Endothelial cell of umbilical vein (primary cell): Measurements from ENCODE around the gene PPP1R26. TPM values are rescaled to one million over a fixed set of nuclear protein-coding genes. Genes with fewer than 3 reads are reported as not detected.

Source experiments
- BruUV-seq: library from RNA; stranded (reverse); fragments of 400-500 nt; replicated peaks from 2 replicates; lab custom pipeline; 2021; lab: Mats Ljungman, UMichigan
- CTCF ChIA-PET: fragments of 300-600, 350-600 bp; sonication (Branson Sonifier 250); formaldehyde crosslinking; loops from one replicate; lab custom pipeline; 2021; ENCODE audit warnings: antibody characterized with exemption, inconsistent platforms; lab: Charles Lee
- POLR2A ChIA-PET: fragments of 300-600, 350-600 bp; sonication (Branson Sonifier 250); formaldehyde crosslinking; loops from one replicate; lab custom pipeline; 2021; ENCODE audit warnings: antibody characterized with exemption, inconsistent platforms; lab: Charles Lee
- DNase-seq: peaks from one replicate; pipeline ENCODE4 v3.0.0-alpha.2; 2011; ENCODE audit warnings: low read depth, low spot score
- FAIRE-seq: peaks from 2 replicates; lab custom pipeline; 2011; peaks lifted over from hg19 to GRCh38; lab: Jason Lieb, UNC
- H2AFZ ChIP-seq: 2 replicates; pipeline ENCODE4 v1.6.0; 2012; ENCODE audit warnings: low read depth, low read length, control low read depth, inconsistent platforms
- H3K27ac ChIP-seq: 2 replicates; pipeline ENCODE4 v1.5.1; 2011; ENCODE audit warnings: low read depth, mild to moderate bottlenecking, control low read depth, low read length, moderate library complexity; ENCODE audit not compliant: insufficient read depth
- H3K27me3 ChIP-seq, 2 experiments: 2 replicates each; pipeline versions ENCODE4 v1.6.0 to v1.6.1; 2011; ENCODE audit warnings: low read length in 2 of 2, mixed read lengths in 1 of 2; ENCODE audit not compliant: control insufficient read depth in 2 of 2, insufficient read depth in 2 of 2
- H3K36me3 ChIP-seq, 2 experiments: 2 replicates in 1 of 2; 3 replicates in 1 of 2; pipeline ENCODE4 v1.5.1; 2011; ENCODE audit warnings: low read length in 2 of 2, mild to moderate bottlenecking in 1 of 2, moderate library complexity in 1 of 2; ENCODE audit not compliant: control insufficient read depth in 2 of 2, insufficient read depth in 2 of 2; ENCODE audit errors: extremely low read depth in 1 of 2
- H3K4me1 ChIP-seq: 3 replicates; pipeline ENCODE4 v1.5.1; 2011; ENCODE audit warnings: mild to moderate bottlenecking, low read length; ENCODE audit not compliant: control insufficient read depth, insufficient read depth; ENCODE audit errors: extremely low read depth
- H3K4me2 ChIP-seq: 2 replicates; pipeline ENCODE4 v1.6.1; 2011; ENCODE audit warnings: low read length, control low read depth, mixed read lengths; ENCODE audit not compliant: insufficient read depth
- H3K4me3 ChIP-seq, 3 experiments: fragments of 200-600 bp in 1 of 3; sonication (generic), shearing (Covaris generic) in 1 of 3; replicated peaks in 1 of 3; 2 replicates each; pipeline ENCODE4 v1.5.1; 2011 to 2016; ENCODE audit warnings: control low read depth in 3 of 3, low read length in 3 of 3, mild to moderate bottlenecking in 2 of 3, inconsistent platforms in 1 of 3, low read depth in 1 of 3, moderate library complexity in 1 of 3; ENCODE audit not compliant: insufficient read depth in 1 of 3
- H3K79me2 ChIP-seq: 2 replicates; pipeline ENCODE4 v1.6.0; 2012; ENCODE audit warnings: low read length, inconsistent platforms; ENCODE audit not compliant: control insufficient read depth, insufficient read depth
- H3K9ac ChIP-seq: replicated peaks from 2 replicates; pipeline ENCODE3; 2011; ENCODE audit warnings: low read length, control low read depth; ENCODE audit not compliant: insufficient read depth; ENCODE audit errors: extremely low read depth
- H3K9me1 ChIP-seq: replicated peaks from 3 replicates; pipeline ENCODE4 v1.6.0; 2011; ENCODE audit warnings: mild to moderate bottlenecking, low read length; ENCODE audit not compliant: control insufficient read depth, insufficient read depth; ENCODE audit errors: extremely low read depth
- H3K9me3 ChIP-seq: replicated peaks from 2 replicates; pipeline ENCODE4 v1.5.1; 2012; ENCODE audit warnings: low read length, inconsistent platforms; ENCODE audit not compliant: control insufficient read depth, insufficient read depth
- H4K20me1 ChIP-seq: replicated peaks from 2 replicates; pipeline ENCODE3; 2011; ENCODE audit warnings: mild to moderate bottlenecking, low read length; ENCODE audit not compliant: control insufficient read depth, insufficient read depth; ENCODE audit errors: extremely low read depth
- EZH2 ChIP-seq: IDR thresholded peaks from 2 replicates; pipeline ENCODE4 v1.6.1; 2012; ENCODE audit warnings: borderline replicate concordance, low read depth, mild to moderate bottlenecking, moderate library complexity, low read length, inconsistent platforms; ENCODE audit not compliant: severe bottlenecking
- FOS ChIP-seq: IDR thresholded peaks from 2 replicates; pipeline ENCODE4 v1.6.1; 2011; ENCODE audit warnings: mild to moderate bottlenecking, low read length, moderate library complexity, borderline replicate concordance; ENCODE audit not compliant: insufficient read depth
- GATA2 ChIP-seq: IDR thresholded peaks from 2 replicates; pipeline ENCODE4 v1.7.0; 2011; ENCODE audit warnings: low read depth, mild to moderate bottlenecking, moderate library complexity, mixed read lengths, low read length; ENCODE audit not compliant: insufficient read length, insufficient read depth
- JUN ChIP-seq: IDR thresholded peaks from 2 replicates; pipeline ENCODE4 v1.6.1; 2011; ENCODE audit warnings: borderline replicate concordance, low read depth; ENCODE audit not compliant: insufficient read length, insufficient read depth
- MYC ChIP-seq: IDR thresholded peaks from one replicate; pipeline ENCODE4 v1.6.1; 2011; ENCODE audit warnings: mild to moderate bottlenecking, low read depth, low read length
- POLR2A ChIP-seq: IDR thresholded peaks from 2 replicates; pipeline ENCODE4 v1.6.1; 2012; ENCODE audit warnings: low read depth, mild to moderate bottlenecking, control low read depth, low read length
- POLR2AphosphoS5 ChIP-seq: IDR thresholded peaks from 2 replicates; pipeline ENCODE4 v1.6.1; 2012; ENCODE audit warnings: low read depth, mild to moderate bottlenecking, control low read depth, low read length, moderate library complexity; ENCODE audit not compliant: insufficient read depth
- dilution Hi-C: fragments of 300-500 bp; cut with MboI; formaldehyde crosslinking; loops from one replicate; pipeline ENCODE4 v1.15.0; 2019; ENCODE audit warnings: low sequenced_read_pairs; ENCODE audit not compliant: extremely low pct_ligation_motif_present
- intact Hi-C: fragments of 100-400 bp; cut with micrococcal nuclease; formaldehyde crosslinking; loops from one replicate; pipeline ENCODE4 v1.10.0; 2022
- polyA plus RNA-seq, 4 experiments: library from polyadenylated mRNA; depleted of rRNA in 3 of 4; stranded (reverse) in 3 of 4; unstranded in 1 of 4; fragments of >200 nt; gene quantifications; 2 replicates each; pipeline versions ENCODE4 v1.2.1 to v1.2.3, GENCODE V29; 2011 to 2012; ENCODE audit warnings: missing spikeins in 1 of 4
- total RNA-seq: library from RNA; stranded (reverse); gene quantifications from 2 replicates; pipeline ENCODE4 v1.2.3, GENCODE V29; 2021
- TF ChIP-seq, protein P1 (sequence below): IDR thresholded peaks from 2 replicates; pipeline ENCODE4 v1.6.1; 2011; ENCODE audit not compliant: insufficient read depth, insufficient read length
- TF ChIP-seq, protein P2 (sequence below), 2 donors: IDR thresholded peaks; 1 replicate in 1 of 2; 2 replicates in 1 of 2; pipeline ENCODE4 v1.5.1; 2011; ENCODE audit warnings: low read length in 2 of 2, mild to moderate bottlenecking in 2 of 2, moderate library complexity in 2 of 2, control low read depth in 1 of 2, inconsistent platforms in 1 of 2, low read depth in 1 of 2; ENCODE audit not compliant: insufficient read depth in 1 of 2; ENCODE audit errors: extremely low read depth in 1 of 2

Gene PPP1R26
- total and polyA plus RNA-seq, 2 donors (not counting 3 experiments of a cell fraction or from before 2014, with no cell fraction given): 5.9 to 16.9 TPM

DNA sequence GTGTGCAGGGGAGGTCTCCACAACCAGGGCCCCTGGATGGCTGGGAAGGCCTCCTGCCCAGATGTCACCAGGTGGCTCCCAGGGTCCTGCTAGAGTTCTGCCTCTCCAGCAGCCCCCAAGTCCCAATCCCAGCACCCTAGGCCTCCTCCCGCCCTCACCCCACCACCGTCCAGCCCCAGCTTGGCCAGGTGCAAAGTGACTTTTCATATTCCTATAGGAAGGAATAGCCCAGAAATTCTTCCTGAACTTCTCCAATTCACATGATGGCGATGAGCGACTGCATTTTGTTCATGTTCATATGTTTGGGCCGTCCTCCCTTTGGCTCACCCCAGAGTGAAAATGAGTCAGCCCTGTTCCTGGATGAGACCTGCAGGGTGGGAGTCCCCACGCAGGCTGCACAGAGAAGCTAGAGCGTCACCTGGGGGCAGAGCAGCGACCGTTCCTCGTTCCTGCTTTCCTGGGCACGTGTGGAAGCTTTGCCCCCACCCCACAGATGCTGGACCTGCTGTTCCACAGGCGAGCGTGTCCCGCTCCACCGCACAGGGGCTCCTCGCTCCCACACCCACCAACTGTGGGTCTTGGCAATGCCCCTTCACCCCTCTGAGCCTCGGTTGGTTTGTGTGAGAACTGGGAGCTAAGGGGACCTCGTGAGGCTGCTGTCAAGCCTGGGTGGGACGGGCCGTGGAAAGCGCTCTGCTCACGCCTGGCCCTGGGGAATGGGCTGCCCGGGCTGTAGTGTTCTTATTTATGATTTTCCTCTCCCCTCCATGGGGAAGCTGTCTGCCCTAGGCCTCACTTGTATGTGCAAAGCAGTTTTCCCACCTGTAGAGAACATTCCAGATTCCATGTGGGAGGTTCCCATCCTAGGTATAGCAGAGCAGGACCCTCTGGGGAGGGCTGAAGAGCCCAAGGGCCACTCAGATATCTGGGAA is 27.8 kb downstream of the PPP1R26 start:
- no peak for TF ChIP-seq POLR2A
- no peak for TF ChIP-seq FOS
- TF ChIP-seq EZH2: no peak
- TF ChIP-seq MYC: no peak
- TF ChIP-seq, protein P1, sequence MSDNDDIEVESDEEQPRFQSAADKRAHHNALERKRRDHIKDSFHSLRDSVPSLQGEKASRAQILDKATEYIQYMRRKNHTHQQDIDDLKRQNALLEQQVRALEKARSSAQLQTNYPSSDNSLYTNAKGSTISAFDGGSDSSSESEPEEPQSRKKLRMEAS: no peak
- no peak for TF ChIP-seq JUN
- TF ChIP-seq GATA2: no peak
- TF ChIP-seq, protein P2, sequence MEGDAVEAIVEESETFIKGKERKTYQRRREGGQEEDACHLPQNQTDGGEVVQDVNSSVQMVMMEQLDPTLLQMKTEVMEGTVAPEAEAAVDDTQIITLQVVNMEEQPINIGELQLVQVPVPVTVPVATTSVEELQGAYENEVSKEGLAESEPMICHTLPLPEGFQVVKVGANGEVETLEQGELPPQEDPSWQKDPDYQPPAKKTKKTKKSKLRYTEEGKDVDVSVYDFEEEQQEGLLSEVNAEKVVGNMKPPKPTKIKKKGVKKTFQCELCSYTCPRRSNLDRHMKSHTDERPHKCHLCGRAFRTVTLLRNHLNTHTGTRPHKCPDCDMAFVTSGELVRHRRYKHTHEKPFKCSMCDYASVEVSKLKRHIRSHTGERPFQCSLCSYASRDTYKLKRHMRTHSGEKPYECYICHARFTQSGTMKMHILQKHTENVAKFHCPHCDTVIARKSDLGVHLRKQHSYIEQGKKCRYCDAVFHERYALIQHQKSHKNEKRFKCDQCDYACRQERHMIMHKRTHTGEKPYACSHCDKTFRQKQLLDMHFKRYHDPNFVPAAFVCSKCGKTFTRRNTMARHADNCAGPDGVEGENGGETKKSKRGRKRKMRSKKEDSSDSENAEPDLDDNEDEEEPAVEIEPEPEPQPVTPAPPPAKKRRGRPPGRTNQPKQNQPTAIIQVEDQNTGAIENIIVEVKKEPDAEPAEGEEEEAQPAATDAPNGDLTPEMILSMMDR (IDR thresholded peaks at IDR 0.05; ENCODE audit: extremely low read depth in 1 of 2, insufficient read depth in 1 of 2, low read depth in 1 of 2, low read length in 2 of 2): no peak
- no peak for TF ChIP-seq POLR2AphosphoS5
- Histone ChIP-seq H3K9ac (no peak overlapping the region), H4K20me1 (no peaks in the 10 kb centered on the region), H3K4me3 (no peak overlapping the region), H3K4me2 (no peak overlapping the region), H3K4me1 (peaks cover 4% of the 10 kb centered on the region), H2AFZ (no peak overlapping the region), H3K27me3 (no peaks in the 10 kb centered on the region), H3K9me1 (no peaks in the 10 kb centered on the region), H3K27ac (no peak overlapping the region), H3K36me3 (peaks cover 0 to 26% of the 10 kb centered on the region in 2 experiments), H3K79me2 (peaks cover 4% of the 10 kb centered on the region), H3K9me3 (no peaks in the 10 kb centered on the region)
- DNase-seq (no peak), FAIRE-seq (no peak)
- intact Hi-C loops: no loop called here
- CTCF ChIA-PET: no interaction called here
- dilution Hi-C loops: no loop called here
- BruUV-seq: no TSS peak
- POLR2A ChIA-PET: no interaction called here
